Breast epithelium (tissue), 4 donors: ENCODE measurements around the gene EPB41. TPM values are rescaled to one million over a fixed set of nuclear protein-coding genes. Genes with fewer than 3 reads are reported as not detected.
"Not testable (repeated sequence)": the region's sequence is repeated elsewhere in the genome, so short reads cannot be mapped to it uniquely, and the experiment has no call there.

Source experiments
- DNase-seq, 2 donors: peaks; one replicate each; pipeline ENCODE4 v3.0.0-alpha.2; 2019; ENCODE audit warnings: low spot score in 2 of 2
- H3K27ac ChIP-seq, 2 donors: fragments of 200-600 bp; sonication (generic) in 1 of 2; one replicate each; pipeline ENCODE4 v1.5.1; 2016 to 2019; ENCODE audit warnings: mild to moderate bottlenecking in 1 of 2
- H3K27me3 ChIP-seq, 2 donors: fragments of 200-600 bp; sonication (generic) in 1 of 2; one replicate each; pipeline versions ENCODE4 v1.5.1 to v1.6.0; 2017 to 2019; ENCODE audit warnings: control low read depth in 1 of 2, mild to moderate bottlenecking in 1 of 2
- H3K36me3 ChIP-seq: fragments of 200-600 bp; one replicate; pipeline ENCODE4 v1.5.1; 2019
- H3K4me1 ChIP-seq, 2 donors: fragments of 200-600 bp; sonication (generic); one replicate each; pipeline ENCODE4 v1.5.1; 2016 to 2019; ENCODE audit warnings: control low read depth in 1 of 2
- H3K4me3 ChIP-seq, 3 donors: fragments of 200-600 bp; sonication (generic); 1 replicate in 2 of 3; 2 replicates in 1 of 3; pipeline ENCODE4 v1.5.1; 2016 to 2019; ENCODE audit warnings: mild to moderate bottlenecking in 3 of 3, moderate library complexity in 2 of 3
- H3K9me3 ChIP-seq, 2 donors: fragments of 200-600 bp; sonication (generic) in 1 of 2; one replicate each; pipeline ENCODE4 v1.5.1; 2016 to 2019; ENCODE audit warnings: control low read depth in 1 of 2
- POLR2A ChIP-seq: fragments of 450-650 bp; IDR thresholded peaks from one replicate; pipeline ENCODE4 v1.6.1; 2016; ENCODE audit warnings: antibody characterized with exemption, mild to moderate bottlenecking, moderate library complexity
- POLR2AphosphoS5 ChIP-seq, 3 donors: sonication (generic); formaldehyde crosslinking; IDR thresholded peaks; one replicate each; pipeline ENCODE4 v1.6.1; 2017; ENCODE audit warnings: antibody characterized with exemption in 3 of 3
- intact Hi-C: fragments of 100-400 bp; cut with DNase I; formaldehyde crosslinking; loops from one replicate; pipeline ENCODE4 v1.15.1; 2023; ENCODE audit warnings: low total_unique reads
- total RNA-seq, 3 donors: library from RNA; depleted of rRNA; stranded (reverse); fragments of >200 nt; gene quantifications; one replicate each; pipeline ENCODE4 v1.1.0, GENCODE V29; 2016
- TF ChIP-seq, protein P1 (sequence below), 3 donors: fragments of 450-650 bp; IDR thresholded peaks; one replicate each; pipeline ENCODE4 v1.5.1; 2016 to 2017; ENCODE audit warnings: antibody characterized with exemption in 3 of 3, mild to moderate bottlenecking in 3 of 3, moderate library complexity in 3 of 3

EPB41 gene
- total RNA-seq, 3 donors from 2014 or later: 36.2 to 67.2 (median 51.8) TPM

DNA sequence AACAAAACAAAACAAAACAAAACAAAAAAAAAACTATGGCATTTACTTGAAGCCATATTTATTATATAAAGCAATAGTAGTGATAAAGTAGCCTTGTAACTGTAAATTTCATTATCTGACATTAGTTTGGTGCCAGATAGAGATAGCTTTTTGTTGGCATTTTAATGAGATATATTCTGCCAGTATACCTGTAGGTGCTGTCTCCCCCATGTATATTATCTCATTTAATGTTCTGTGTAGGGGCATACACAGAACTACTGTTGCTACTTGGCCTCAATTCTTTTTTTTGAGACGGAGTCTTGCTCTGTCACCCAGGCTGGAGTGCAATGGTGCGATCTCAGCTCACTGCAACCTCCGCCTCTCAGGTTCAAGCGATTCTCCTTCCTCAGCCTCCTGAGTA, 141.9 kb downstream of the EPB41 start:
- Histone ChIP-seq H3K9me3 (no peaks in the 10 kb centered on the region), H3K4me1 (no peaks in the 10 kb centered on the region), H3K4me3 (no peak overlapping the region), H3K27me3 (no peaks in the 10 kb centered on the region), H3K27ac (no peak overlapping the region), H3K36me3 (no peaks in the 10 kb centered on the region)
- TF ChIP-seq POLR2AphosphoS5 (IDR thresholded peaks at IDR 0.05): no peak
- TF ChIP-seq, protein P1, sequence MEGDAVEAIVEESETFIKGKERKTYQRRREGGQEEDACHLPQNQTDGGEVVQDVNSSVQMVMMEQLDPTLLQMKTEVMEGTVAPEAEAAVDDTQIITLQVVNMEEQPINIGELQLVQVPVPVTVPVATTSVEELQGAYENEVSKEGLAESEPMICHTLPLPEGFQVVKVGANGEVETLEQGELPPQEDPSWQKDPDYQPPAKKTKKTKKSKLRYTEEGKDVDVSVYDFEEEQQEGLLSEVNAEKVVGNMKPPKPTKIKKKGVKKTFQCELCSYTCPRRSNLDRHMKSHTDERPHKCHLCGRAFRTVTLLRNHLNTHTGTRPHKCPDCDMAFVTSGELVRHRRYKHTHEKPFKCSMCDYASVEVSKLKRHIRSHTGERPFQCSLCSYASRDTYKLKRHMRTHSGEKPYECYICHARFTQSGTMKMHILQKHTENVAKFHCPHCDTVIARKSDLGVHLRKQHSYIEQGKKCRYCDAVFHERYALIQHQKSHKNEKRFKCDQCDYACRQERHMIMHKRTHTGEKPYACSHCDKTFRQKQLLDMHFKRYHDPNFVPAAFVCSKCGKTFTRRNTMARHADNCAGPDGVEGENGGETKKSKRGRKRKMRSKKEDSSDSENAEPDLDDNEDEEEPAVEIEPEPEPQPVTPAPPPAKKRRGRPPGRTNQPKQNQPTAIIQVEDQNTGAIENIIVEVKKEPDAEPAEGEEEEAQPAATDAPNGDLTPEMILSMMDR (IDR thresholded peaks at IDR 0.05): no peak
- no peak for TF ChIP-seq POLR2A
- intact Hi-C loops: no loop called here
- DNase-seq: no peak

DNA sequence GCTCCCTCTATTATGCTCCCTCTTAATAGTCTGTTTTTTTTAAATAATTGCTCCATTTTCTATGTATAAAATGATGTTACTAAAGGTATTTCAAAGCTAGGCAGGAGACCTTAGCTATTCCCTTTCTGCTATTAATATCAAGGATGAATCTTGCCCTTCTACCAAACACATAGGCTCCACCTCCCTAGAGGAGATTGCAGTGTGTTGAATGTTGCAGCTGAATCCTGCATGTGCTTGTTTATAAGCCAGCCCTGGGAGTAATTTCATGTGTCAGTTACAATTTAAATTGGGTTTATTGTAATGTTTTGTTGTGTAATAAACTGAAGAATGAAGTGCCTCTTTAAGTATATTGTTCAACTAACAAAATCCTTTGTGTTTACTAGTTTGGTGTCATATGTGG, 143.3 kb downstream of the EPB41 start:
- TF ChIP-seq POLR2A (no peak), POLR2AphosphoS5 (IDR thresholded peaks at IDR 0.05) (no peak)
- TF ChIP-seq, protein P1 (IDR thresholded peaks at IDR 0.05): no peak
- Histone ChIP-seq H3K36me3 (no peaks in the 10 kb centered on the region), H3K4me1 (no peaks in the 10 kb centered on the region), H3K27ac (no peak overlapping the region), H3K27me3 (no peaks in the 10 kb centered on the region), H3K4me3 (no peak overlapping the region), H3K9me3 (no peaks in the 10 kb centered on the region)
- intact Hi-C loops: no loop called here
- no peak for DNase-seq

- intact Hi-C loops: no loop called here
- TF ChIP-seq, protein P1 (IDR thresholded peaks at IDR 0.05): no peak
- TF ChIP-seq POLR2AphosphoS5 (IDR thresholded peaks at IDR 0.05): no peak
- Histone ChIP-seq H3K4me3 (no peak overlapping the region), H3K27me3 (no peaks in the 10 kb centered on the region), H3K36me3 (no peaks in the 10 kb centered on the region), H3K27ac (no peak overlapping the region), H3K4me1 (no peaks in the 10 kb centered on the region), H3K9me3 (no peaks in the 10 kb centered on the region)
- DNase-seq: no peak
These were observed 148.0 kb downstream of the EPB41 start for GRCh38 chr1:29062157-29062942.

DNA sequence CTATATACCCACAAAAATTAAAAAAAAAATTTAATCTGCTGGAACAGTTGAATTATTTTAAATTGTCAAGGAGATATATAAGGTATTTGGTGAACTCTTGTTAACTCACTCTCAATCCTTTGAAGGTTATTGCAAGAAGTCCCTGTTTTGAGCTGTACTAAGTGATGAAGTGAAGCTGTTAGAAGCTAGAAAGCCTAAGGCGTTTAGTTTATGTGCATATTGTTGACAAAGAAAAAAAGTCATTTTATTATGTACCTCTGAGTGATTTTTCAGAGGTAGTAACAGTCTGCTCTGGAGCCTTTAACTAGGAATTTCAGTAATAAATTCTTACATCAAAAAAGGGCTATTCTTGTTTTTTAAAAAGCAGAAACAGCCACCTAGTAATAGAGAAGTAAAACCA, 149.7 kb downstream of the EPB41 start:
- Histone ChIP-seq H3K36me3 (no peaks in the 10 kb centered on the region), H3K27ac (no peak overlapping the region), H3K9me3 (no peaks in the 10 kb centered on the region), H3K27me3 (no peaks in the 10 kb centered on the region), H3K4me3 (no peak overlapping the region), H3K4me1 (no peaks in the 10 kb centered on the region)
- no peak for DNase-seq
- intact Hi-C loops: no loop called here
- TF ChIP-seq POLR2A (no peak), POLR2AphosphoS5 (IDR thresholded peaks at IDR 0.05) (no peak)
- TF ChIP-seq, protein P1 (IDR thresholded peaks at IDR 0.05): no peak

- Histone ChIP-seq H3K36me3 (peaks cover 4% of the 10 kb centered on the region), H3K27ac (no peak overlapping the region), H3K9me3 (no peaks in the 10 kb centered on the region), H3K27me3 (no peaks in the 10 kb centered on the region), H3K4me1 (no peaks in the 10 kb centered on the region), H3K4me3 (no peak overlapping the region)
- TF ChIP-seq, protein P1 (IDR thresholded peaks at IDR 0.05): no peak
- no peak for TF ChIP-seq POLR2A
- no peak for DNase-seq
- intact Hi-C loops: no loop called here
These were observed 162.8 kb downstream of the EPB41 start for GRCh38 chr1:29077155-29077554.

- H3K36me3 ChIP-seq, intact Hi-C loops, H3K4me3 ChIP-seq, H3K9me3 ChIP-seq, DNase-seq, H3K4me1 ChIP-seq, H3K27me3 ChIP-seq, H3K27ac ChIP-seq: not testable (repeated sequence)
These were observed 165.7 kb downstream of the EPB41 start for GRCh38 chr1:29079916-29080629.
